Thyroid gland (tissue), 4 donors: ENCODE results near the gene DISC1. TPM values are rescaled to one million over a fixed set of nuclear protein-coding genes. Genes with fewer than 3 reads are reported as not detected.

ENCODE experiments used
- DNase-seq, 2 donors: peaks; one replicate each; pipeline ENCODE4 v3.0.0-alpha.2; 2019
- H3K27ac ChIP-seq, 3 donors: fragments of 200-600 bp; sonication (generic); 1 replicate in 2 of 3; 2 replicates in 1 of 3; pipeline ENCODE4 v1.5.1; 2016 to 2019; ENCODE audit warnings: mild to moderate bottlenecking in 1 of 3, moderate library complexity in 1 of 3
- H3K27me3 ChIP-seq: fragments of 200-600 bp; sonication (generic); one replicate; pipeline ENCODE4 v1.5.1; 2019
- H3K36me3 ChIP-seq, 2 donors: fragments of 200-600 bp; sonication (generic); one replicate each; pipeline ENCODE4 v1.5.1; 2016 to 2019
- H3K4me1 ChIP-seq, 2 donors: fragments of 200-600 bp; sonication (generic); one replicate each; pipeline ENCODE4 v1.5.1; 2017 to 2019
- H3K4me3 ChIP-seq, 3 donors: fragments of 200-600 bp; sonication (generic); replicated peaks in 1 of 3; 1 replicate in 2 of 3; 2 replicates in 1 of 3; pipeline ENCODE4 v1.5.1; 2016; ENCODE audit warnings: mild to moderate bottlenecking in 1 of 3
- H3K9me3 ChIP-seq: fragments of 200-600 bp; sonication (generic); one replicate; pipeline ENCODE4 v1.5.1; 2017
- POLR2A ChIP-seq, 2 donors: fragments of 450-650 bp; IDR thresholded peaks; one replicate each; pipeline ENCODE4 v1.6.1; 2017; ENCODE audit warnings: antibody characterized with exemption in 2 of 2, mild to moderate bottlenecking in 2 of 2, moderate library complexity in 1 of 2
- WGBS, 2 donors: methylation state at CpG; one replicate each; pipeline ENCODE4 v1.1.5; 2017; 5-methylcytosine and 5-hydroxymethylcytosine counted together
- intact Hi-C: fragments of 100-400 bp; cut with DNase I; formaldehyde crosslinking; loops from one replicate; pipeline ENCODE4 v1.15.1; 2023
- total RNA-seq, 4 donors: library from RNA; depleted of rRNA; stranded (reverse); fragments of >200 nt; gene quantifications; one replicate each; pipeline ENCODE4 v1.2.3, GENCODE V29; 2016
- TF ChIP-seq, protein P1 (sequence below), 6 experiments: fragments of 200-600 bp in 3 of 6; fragments of 450-650 bp in 3 of 6; sonication (generic) in 3 of 6; IDR thresholded peaks; one replicate each; pipeline ENCODE4 v1.5.1; 2016 to 2019; ENCODE audit warnings: antibody characterized with exemption in 6 of 6, mild to moderate bottlenecking in 2 of 6, inconsistent platforms in 1 of 6, moderate library complexity in 1 of 6

The DISC1 gene
- total RNA-seq, 4 donors from 2014 or later: 6.9 to 17.7 (median 9.8) TPM

DNA sequence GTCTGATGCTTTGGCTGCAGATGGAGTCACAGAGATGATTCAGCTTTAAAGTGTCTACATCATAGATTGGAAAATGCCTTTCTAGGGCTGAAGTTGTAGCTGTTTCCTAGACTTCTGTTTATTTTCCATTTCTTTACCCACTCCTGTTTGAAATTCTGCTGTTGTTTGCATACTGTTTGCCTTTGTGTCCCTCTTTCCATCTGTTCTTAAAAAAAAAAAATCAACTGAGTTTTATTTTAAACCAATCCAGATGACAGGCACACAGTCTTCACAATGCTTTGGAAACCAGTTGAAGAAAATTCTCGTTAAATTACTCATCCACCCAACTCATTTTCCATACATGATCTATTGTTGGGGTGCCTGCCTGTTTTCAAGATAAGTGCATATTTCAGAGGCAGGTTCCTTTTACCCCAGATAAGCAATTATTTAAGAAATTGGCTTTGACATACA, 245.9 kb downstream of the DISC1 start:
- TF ChIP-seq POLR2A (IDR thresholded peaks at IDR 0.05): no peak
- TF ChIP-seq, protein P1, sequence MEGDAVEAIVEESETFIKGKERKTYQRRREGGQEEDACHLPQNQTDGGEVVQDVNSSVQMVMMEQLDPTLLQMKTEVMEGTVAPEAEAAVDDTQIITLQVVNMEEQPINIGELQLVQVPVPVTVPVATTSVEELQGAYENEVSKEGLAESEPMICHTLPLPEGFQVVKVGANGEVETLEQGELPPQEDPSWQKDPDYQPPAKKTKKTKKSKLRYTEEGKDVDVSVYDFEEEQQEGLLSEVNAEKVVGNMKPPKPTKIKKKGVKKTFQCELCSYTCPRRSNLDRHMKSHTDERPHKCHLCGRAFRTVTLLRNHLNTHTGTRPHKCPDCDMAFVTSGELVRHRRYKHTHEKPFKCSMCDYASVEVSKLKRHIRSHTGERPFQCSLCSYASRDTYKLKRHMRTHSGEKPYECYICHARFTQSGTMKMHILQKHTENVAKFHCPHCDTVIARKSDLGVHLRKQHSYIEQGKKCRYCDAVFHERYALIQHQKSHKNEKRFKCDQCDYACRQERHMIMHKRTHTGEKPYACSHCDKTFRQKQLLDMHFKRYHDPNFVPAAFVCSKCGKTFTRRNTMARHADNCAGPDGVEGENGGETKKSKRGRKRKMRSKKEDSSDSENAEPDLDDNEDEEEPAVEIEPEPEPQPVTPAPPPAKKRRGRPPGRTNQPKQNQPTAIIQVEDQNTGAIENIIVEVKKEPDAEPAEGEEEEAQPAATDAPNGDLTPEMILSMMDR (IDR thresholded peaks at IDR 0.05): no peak
- H3K4me3 ChIP-seq: no peak overlapping the region
- DNase-seq: no peak
- peaks cover 8% of the 10 kb centered on the region in 2 donors for H3K4me1 ChIP-seq
- no peak overlapping the region for H3K27ac ChIP-seq
- no peaks in the 10 kb centered on the region for H3K9me3 ChIP-seq
- no peaks in the 10 kb centered on the region for H3K27me3 ChIP-seq
- 87 to 91% methylated on average over 1 of the region's 1 CpG for WGBS, 2 donors
- H3K36me3 ChIP-seq: no peaks in the 10 kb centered on the region
- intact Hi-C loops: no loop called here

DNA sequence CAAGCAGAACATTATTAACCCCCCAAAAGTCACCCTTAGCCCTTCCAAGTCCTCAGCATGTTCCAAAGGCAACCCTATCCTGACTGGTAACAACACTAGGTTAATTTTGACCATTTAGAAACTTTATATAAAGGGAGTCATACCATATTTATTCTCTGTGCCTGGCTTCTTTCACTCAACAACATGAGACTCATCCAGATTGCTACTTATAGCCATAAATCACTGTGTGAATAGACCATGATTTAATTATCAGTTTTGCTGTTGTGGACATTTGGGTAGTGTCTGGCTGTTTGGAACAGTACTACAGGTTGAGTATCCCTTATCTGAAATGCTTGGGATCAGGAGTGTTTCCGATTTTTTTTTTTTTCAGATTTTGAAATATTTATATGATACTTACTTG, 252.1 kb downstream of the DISC1 start:
- Histone ChIP-seq H3K36me3 (no peaks in the 10 kb centered on the region), H3K4me3 (no peak overlapping the region), H3K27ac (no peak overlapping the region), H3K27me3 (no peaks in the 10 kb centered on the region), H3K9me3 (no peaks in the 10 kb centered on the region), H3K4me1 (no peaks in the 10 kb centered on the region)
- intact Hi-C loops: no loop called here
- TF ChIP-seq, protein P1 (IDR thresholded peaks at IDR 0.05): no peak
- TF ChIP-seq POLR2A (IDR thresholded peaks at IDR 0.05): no peak
- no peak for DNase-seq
- 78 to 83% methylated on average over 1 of the region's 1 CpG for WGBS, 2 donors

DNA sequence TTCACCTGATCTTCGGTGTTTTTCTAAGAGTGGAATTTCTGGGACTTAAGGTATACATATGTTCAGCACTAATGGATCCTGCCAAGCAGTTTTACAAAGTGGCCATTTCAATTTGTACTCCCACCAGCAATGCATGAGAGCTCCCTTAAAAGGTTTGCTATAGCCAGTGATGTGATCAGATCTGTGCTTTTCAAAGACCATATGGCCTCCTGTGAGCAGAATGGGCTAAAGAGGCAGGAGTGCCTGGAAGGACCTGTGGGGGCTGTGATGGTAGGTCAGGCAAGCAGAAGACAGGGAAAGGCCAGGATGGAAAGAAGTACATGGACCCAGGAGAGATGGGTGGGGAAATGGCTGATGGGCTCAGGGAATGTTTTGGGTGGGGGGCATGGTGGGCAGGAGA, 252.7 kb downstream of the DISC1 start:
- DNase-seq: no peak
- intact Hi-C loops: no loop called here
- H3K9me3 ChIP-seq: no peaks in the 10 kb centered on the region
- no peak overlapping the region for H3K27ac ChIP-seq
- H3K27me3 ChIP-seq: no peaks in the 10 kb centered on the region
- H3K36me3 ChIP-seq: no peaks in the 10 kb centered on the region
- TF ChIP-seq POLR2A (IDR thresholded peaks at IDR 0.05): no peak
- TF ChIP-seq, protein P1 (IDR thresholded peaks at IDR 0.05): no peak
- no peaks in the 10 kb centered on the region for H3K4me1 ChIP-seq
- WGBS, 2 donors: 58 to 64% methylated on average over 1 of the region's 1 CpG
- no peak overlapping the region for H3K4me3 ChIP-seq

DNA sequence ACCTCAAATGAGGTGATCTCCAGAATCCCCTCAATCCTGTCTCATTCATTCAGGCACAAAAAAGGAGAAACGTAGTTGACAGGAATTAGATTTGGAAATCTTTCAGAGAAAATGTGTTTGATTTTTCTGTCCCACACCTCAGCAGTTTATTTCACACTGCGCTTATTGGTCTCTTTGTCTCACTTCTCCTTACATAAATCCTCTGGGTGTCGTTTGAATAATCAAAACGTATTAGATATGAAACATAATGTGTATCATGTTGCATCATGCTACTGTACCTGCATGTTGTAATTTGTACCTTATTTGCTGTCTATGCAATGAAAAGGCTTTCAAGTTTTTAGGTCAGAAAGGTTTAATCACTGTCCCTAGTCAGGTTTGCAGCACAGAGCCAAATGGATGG, 255.7 kb downstream of the DISC1 start:
- TF ChIP-seq, protein P1 (IDR thresholded peaks at IDR 0.05): no peak
- TF ChIP-seq POLR2A (IDR thresholded peaks at IDR 0.05): no peak
- H3K27me3 ChIP-seq: no peaks in the 10 kb centered on the region
- H3K9me3 ChIP-seq: no peaks in the 10 kb centered on the region
- no peak overlapping the region for H3K27ac ChIP-seq
- intact Hi-C loops: no loop called here
- DNase-seq: no peak
- 93 to 94% methylated on average over 4 of the region's 4 CpGs for WGBS, 2 donors
- no peaks in the 10 kb centered on the region for H3K36me3 ChIP-seq
- no peak overlapping the region for H3K4me3 ChIP-seq
- no peaks in the 10 kb centered on the region for H3K4me1 ChIP-seq

DNA sequence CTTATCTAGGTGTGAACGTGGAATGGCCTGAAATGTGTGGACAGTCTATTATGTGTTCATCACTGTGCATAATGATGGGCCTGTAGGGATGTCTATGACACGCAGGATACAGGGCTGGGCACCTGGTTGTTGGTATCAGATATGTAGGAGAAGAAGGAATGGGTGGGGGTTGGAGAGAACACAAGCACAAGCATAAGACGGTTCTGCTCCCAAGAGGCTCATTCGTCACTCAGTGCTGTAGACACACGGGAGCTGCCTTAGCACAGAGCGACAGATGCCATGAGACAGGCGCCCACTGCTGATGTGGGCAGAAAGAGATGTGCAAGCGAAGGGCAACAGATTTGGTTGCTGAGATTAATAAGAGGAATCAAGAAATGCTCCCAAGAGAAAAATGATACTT, 256.2 kb downstream of the DISC1 start:
- H3K27me3 ChIP-seq: no peaks in the 10 kb centered on the region
- no peak for DNase-seq
- intact Hi-C loops: no loop called here
- WGBS, 2 donors: 95 to 96% methylated on average over 8 of the region's 8 CpGs
- H3K27ac ChIP-seq: no peak overlapping the region
- TF ChIP-seq, protein P1 (IDR thresholded peaks at IDR 0.05): no peak
- no peak for TF ChIP-seq POLR2A (IDR thresholded peaks at IDR 0.05)
- H3K4me3 ChIP-seq: no peak overlapping the region
- H3K4me1 ChIP-seq: no peaks in the 10 kb centered on the region
- H3K9me3 ChIP-seq: no peaks in the 10 kb centered on the region
- no peaks in the 10 kb centered on the region for H3K36me3 ChIP-seq
